Embryonic facial prominence (tissue), 1 donor: Measurements from ENCODE around the gene NXT1.

Experiments used
- DNase-seq: peaks from one replicate; pipeline ENCODE4 v3.0.0-alpha.2; 2016; ENCODE audit errors: extremely low spot score

NXT1 gene

DNA sequence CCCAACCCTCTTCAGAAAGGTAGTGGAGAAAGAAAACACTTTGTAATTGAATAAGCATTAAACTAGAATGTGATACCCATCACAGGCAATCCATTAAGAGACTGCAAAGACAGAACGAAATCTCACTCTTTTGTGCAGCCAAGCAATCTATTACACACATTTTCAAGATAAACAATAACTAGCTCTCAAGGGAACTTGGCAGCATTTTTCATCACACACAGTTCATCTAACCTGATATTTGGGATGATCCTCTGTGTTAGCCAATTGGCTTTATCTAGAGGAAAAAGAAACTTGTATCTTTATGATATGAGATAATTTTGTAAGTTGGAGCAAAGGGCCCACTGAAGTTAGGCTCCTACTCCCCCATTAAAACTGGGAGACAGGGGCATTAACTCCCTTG lies 9.9 kb downstream of the NXT1 start:
- DNase-seq, result no peak

- no peak for DNase-seq
Observed at GRCh38 chr20:23361119-23361475, 10.5 kb downstream of the NXT1 start.

DNA sequence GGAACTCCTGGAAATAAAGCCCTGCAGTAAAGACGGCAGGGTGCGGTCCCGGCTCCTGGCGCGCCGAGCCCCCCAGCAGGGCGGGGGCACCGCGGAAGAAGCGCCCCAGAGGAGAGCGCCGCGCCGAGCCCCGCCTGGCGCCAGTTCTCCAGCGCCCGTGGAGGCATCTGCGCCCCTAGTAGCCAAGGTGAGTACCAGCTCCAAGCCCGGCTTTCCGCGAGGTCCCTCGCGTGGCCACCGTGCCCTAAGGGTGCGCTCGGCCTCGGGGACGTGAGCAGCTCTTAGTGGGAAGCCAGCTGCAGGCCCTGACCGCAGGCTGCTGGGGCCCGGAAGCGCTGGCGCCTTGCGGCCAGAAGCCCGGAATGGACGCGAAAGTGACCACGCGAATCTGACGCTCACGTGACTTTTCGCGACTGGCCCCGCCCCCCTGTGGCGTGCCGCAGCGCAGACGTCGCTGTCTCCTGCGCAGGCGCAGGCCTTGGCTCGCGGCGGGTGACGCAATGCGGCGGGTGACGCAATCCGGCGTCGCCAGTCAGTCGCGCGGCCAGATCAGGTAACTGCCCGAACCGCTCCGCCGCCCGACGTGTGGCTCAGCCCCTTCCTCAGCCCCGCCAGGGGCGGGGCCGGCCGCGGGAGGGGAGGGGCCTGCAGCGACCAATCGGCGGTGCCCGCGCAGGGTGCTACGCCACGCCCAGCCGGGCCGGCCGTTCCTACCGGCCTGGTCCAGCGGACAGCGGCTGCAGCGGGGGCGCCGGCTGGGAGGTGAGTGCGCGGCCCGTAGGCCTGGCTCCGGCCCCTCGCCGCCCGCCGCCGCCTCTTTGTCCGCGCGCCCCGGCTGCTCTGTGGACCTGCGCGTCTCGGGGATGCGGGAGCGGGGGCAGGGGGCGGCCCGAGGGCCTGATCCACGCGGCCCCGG lies 11.1 kb downstream of the NXT1 start, which contains the start of gene GZF1:
GZF1 (plus strand) TSS at position 707 of the 916 bp plus-strand sequence. CDS start 2,202 bp downstream, outside the sequence.
- peak; percentile 96 for DNase-seq

DNA sequence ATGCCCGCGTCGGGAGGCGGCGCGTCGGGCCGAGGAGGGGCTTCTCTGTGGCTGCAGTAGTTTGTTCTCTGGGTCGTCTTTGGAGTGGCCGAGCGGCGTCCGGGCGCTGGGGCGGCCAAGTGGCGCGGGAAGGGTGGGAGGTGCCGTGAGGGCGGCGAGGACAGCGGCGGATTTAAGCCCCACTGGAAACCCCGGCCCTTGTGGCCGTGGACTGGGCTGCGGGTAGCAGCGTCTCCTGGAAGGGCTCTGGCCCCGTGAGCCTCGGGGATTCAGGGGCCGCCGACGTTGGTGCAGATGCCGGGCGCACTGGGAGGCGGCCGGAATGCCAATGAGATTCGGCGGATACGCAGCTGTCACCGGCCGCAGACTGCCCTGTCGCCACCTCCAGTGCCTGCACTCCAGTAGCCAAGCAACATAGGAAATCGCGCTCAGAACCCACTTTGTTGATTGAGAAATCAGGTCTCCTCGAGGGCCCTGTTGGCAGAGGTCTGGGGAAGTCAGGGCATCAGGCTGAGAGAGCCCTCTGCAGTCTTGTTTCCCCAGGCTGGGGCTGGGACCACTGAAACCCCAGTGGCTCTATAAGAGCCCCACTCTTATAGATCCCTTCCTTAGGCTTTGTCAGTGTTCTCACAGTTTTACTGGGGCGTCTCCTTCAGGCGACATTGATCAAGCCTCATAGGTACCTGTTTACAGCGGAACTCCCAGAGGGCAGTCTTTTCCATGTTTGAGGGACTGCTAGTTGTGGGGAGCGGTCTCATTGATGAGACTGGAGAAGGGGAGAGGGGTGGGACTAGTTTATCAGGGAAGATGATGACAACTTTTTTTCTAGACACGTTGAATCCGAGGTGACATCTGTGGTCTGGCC lies 12.0 kb downstream of the NXT1 start:
- no peak for DNase-seq

GRCh38 chr20:23363257-23363649 lies 12.7 kb downstream of the NXT1 start:
- DNase-seq, result no peak

DNA sequence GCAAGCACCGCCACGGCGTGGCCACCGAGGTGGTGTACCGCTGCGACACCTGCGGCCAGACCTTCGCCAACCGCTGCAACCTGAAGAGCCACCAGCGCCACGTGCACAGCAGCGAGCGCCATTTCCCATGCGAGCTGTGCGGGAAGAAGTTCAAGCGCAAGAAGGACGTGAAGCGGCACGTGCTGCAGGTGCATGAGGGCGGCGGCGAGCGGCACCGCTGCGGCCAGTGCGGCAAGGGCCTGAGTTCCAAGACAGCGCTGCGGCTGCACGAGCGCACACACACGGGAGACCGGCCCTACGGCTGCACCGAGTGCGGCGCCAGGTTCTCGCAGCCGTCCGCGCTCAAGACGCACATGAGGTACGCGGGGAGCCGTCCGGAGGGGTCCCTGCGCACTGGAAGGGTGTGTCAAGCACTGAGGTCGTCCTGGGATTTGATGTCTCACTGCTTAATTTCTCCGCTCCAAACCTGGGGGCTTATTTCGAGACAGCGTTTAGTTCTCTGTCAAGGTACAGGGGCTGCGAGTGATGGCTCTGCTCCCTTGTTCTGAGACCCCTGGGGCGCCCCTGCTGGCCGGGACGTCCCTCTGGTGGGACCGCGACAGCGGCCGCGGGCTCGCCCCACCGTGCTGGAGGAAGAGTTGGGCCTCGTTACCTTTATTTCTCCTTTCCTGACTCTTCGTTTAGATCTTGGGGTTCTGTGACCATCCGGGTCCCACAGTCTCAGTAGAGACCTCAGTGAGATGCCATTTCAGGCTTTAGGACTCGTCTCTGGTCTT lies 15.0 kb downstream of the NXT1 start:
- DNase-seq, result no peak

GRCh38 chr20:23366384-23366783 lies 15.8 kb downstream of the NXT1 start:
- DNase-seq, result no peak

GRCh38 chr20:23367770-23368169 lies 17.2 kb downstream of the NXT1 start:
- DNase-seq, result no peak

GRCh38 chr20:23368316-23369071 lies 17.9 kb downstream of the NXT1 start:
- no peak for DNase-seq

DNA sequence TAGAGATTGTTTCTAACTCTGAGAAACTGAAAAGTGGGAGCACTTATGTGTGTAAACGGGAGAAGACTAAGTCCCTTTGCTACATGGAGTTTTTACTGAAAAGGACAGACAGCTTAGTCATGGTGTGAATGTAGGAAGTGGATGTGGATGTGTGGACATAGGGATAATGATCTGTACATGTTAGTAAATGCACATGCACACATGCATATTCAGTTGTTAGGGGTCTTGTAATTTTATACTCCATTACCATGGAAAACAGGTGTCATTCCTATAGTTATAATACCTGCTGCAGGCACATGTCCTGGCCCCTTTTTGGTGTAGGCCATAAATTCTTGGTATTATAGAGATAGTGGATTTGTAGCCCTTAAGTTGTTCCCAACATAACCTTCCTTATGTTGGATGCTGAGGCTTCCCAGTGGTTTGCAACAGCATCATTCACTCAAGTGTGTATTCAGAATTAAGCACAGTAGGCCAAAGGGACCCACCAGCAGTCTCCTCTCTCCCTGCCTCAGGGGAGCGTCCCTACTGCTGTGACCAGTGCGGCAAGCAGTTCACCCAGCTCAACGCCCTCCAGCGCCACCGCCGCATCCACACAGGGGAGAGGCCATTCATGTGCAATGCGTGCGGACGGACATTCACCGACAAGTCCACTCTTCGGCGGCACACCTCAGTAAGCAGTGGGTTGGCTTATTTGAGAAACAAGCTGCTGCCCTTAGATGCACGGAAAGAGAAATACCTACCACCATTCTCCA lies 18.7 kb downstream of the NXT1 start:
- no peak for DNase-seq

DNA sequence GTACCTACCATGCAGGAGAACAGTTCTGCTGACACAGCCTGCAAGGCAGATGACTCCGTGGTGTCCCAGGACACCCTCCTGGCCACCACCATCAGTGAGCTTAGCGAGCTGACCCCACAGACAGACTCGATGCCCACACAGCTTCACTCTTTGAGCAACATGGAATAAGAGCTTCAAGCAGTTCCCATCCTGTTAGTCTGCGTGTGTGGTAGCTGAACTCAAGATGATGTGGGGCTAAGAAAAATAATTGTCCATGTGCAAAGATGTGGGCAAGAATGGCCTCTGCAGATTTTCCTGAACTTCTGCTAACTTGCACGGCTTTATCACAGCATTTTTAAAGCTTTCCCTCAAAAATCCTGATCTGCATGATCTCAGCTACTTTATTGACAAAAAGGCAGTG lies 19.7 kb downstream of the NXT1 start:
- no peak for DNase-seq

GRCh38 chr20:23370873-23371272 lies 20.3 kb downstream of the NXT1 start:
- no peak for DNase-seq

DNA sequence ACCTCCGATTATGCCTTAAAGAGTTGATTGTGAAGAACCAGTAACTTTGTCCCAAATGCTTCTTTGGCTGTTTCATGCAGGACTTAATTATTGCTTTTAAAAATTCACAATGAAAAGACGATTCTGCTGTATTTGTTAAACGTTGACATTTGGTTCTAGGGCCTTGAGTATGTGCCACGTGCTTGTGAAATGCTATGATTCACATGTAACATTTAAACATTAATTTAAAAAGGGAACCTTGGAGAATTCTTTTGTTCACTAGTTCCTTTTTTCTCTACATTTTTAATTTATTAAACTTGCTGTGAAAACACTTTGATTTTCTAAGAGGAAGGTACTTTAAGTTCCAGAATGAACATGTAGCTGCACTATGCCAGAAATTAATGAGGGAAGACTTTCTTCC lies 20.9 kb downstream of the NXT1 start:
- DNase-seq, result no peak

DNA sequence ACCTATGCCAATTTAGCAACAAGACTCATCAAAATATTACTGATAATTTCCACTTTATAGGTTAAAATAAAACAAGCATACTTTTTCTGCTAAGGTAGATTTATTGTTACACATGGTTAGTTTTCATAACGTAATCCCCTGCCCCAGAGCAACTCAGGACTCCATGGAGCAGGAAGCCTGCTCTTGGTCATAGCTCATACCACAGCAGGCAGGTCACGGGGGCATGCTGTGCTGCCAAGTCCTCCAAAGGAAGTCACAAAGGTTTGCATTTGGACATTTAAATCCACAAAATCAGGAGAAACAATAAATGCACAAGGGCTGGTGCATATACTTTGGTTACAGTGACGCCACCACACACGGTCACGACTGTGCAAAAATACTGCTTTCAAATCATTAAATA lies 23.9 kb downstream of the NXT1 start:
- DNase-seq, result no peak

DNA sequence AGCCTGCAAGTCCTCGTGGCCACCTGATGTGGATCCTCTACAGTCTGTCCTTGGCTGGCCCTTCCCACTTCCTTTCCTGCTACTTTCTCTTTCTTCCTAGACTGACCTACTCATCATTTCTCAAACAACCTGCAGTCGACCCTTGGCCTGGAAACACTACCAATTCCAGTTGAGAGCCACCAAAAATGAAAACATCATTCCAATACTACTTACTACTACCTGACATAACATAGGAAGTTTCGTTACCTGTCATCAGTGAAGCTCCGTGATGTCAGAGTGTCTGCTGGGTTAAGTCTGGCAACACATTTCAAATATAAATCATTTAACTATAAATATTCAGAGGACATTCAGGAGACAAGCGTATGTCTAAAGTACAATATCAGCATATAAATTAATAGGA lies 25.2 kb downstream of the NXT1 start:
- no peak for DNase-seq

DNA sequence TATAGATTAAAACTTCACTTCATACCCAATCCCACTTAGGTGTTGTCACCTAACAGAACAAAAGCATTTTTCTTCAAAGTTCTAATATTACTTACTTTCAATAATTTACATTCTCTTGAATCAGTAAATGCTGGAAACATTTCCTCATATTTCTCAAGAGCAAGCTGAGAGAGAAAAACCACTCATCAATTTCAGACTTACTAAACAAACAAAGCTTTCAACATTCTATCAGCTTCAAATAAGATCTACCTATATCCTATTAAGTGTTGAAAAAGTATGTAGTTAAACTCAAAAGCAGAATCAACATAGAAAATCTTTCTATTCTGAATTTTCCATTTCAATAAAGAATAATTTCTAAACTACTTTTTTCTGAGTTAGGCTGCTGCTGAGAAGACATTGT lies 29.2 kb downstream of the NXT1 start:
- no peak for DNase-seq

- DNase-seq, result no peak
Observed at GRCh38 chr20:23381876-23382275, 31.3 kb downstream of the NXT1 start.

- DNase-seq, result no peak
Observed at GRCh38 chr20:23386304-23387117, 35.9 kb downstream of the NXT1 start.

- DNase-seq, result no peak
Observed at GRCh38 chr20:23387118-23387443, 36.5 kb downstream of the NXT1 start.
